ENCODE data around the gene GPC4.

Gene GPC4

DNA sequence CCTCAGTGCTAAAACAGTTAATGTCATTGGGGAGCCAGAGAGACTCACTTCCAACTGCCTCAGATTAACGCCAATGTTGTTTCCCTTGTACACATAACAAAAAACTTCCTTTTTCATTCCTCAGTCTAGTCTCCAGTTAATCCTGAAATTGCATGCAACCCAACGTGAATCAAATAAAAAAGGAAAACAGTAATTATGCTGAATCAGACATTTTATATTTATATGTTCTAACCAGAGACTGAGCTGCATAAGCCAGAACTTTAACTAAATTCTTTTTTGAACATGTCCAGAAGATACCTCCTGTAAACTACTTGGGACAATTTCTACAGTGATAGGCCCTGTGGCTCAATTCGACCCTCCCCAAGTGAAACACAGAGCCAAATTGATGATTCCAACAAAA, 4.7 kb downstream of the GPC4 start:
- DNase-seq (ENCODE audit: low read depth in 2 of 2) = no peak

DNA sequence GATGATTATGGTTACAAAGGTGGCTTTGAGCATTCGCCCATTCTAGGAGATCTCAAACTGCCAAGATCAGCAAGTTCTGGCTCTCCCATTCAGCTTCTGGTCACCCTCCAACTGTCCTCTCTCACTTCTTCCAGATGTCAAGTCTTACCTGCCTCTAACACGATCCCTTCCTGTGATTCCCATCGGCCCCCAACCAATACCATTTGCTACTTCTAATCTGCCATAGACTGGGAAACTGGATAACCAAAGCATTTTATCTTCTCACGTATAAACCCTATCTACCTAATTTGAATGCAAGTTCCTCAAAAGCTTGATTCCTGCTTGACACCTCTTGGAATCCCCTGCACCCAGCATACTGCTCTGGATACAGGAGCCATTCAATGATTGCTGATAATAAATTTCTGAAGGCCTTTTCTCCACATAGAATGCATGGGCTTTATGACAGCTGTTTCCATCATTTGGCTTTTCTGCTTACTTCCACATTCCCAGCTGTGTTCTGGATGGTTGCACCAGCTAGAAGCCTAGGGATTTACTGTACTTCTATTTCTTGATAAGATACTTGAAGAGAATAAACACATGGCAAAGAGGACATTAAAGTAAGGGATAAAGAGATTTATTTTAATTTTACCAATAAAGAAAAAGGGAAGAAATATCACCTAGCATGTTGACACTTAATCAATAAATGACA, 9.6 kb downstream of the GPC4 start:
- DNase-seq (ENCODE audit: low read depth in 2 of 2) = no peak

DNA sequence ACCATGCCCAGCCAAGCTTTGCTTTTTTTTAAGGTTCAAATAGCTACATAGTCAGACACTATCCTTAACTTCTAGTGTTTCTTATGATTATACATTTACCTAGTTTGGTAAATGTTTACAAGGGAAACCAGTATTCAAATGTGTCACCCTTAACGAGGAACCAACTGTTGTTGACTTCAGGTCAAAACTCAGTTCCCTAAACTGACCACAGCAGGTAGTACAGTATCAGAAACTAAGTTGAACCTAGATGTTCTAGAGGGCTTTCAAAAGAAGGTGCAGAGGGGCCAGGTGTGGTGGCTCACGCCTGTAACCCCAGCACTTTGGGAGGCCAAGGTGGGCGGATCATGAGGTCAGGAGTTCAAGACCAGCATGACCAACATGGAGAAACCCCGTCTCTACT, 11.3 kb downstream of the GPC4 start:
- DNase-seq (ENCODE audit: low read depth in 2 of 2) = no peak

DNA sequence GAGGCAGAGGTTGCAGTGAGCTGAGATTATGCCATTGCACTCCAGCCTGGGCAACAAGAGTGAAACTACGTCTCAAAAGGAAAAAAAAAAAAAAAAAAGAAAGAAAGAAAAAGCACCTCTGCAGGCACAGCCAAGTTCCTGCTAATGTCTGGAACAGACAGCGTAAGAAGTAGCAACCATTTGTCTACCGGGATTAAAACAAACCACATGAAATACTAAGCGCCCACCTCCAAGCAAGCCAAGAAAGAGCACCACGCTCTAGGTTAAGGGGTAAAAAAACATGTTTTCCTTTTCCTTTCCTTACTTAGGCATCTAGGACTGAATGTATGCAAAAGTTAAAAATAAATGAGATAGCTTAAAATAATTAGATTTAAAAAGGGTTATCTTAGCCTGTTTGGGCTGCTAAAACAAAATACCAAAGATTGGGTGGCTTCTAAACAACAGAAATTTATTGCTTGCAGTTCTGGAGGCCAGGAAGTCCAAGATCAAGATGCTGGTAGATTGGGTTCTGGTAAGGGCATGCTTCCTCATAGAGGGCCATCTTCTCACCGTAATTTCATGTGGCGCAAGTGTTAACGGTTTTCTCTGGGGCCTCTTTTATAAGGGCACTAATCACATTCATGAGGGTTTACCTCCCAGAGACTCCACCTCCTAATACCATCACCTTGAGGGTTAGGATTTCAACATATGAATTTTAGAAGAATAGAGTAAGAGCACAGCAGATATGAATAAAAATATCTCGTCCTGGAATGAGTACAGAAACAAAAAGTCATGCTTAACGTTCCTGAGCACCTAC, 12.3 kb downstream of the GPC4 start:
- no peak for DNase-seq (ENCODE audit: low read depth in 2 of 2)

DNA sequence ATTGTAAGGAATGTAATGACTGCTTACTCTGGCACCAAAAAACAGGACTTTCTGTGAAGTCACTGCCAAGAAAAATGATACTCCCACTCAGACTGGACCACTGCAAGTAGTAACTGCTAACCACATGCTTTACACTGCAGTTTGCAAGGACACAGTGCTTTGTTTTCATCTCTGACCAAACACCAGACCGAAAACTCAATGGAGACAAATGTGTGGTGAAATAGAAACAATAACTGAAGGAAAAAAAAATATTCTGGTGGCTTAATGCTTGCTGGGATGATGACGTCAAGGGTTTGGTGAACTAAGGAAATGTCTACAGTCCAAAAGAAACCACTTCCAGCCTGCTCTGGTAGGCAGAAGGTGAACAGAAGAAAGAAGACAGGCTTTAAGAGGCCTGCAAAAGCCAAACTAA, 13.2 kb downstream of the GPC4 start:
- DNase-seq (ENCODE audit: low read depth in 2 of 2) = no peak

DNA sequence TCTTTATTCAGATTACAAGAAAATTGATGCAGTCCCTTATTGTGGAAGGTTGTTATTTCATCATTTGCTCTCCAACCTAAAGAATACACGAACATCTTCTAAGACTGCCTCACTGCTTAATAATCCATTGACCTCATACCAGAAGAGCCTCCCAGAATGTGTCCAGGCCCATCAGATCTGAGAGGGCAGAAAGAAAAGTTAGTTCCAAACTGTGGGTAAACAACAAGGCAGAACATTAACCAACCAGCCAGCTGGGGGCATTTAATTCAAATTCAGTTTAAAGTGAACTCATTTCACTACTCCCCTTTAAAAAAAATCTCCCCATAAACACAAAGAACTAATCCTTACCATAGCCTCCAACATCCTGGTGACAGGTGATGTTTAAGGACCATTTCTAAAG, 13.8 kb downstream of the GPC4 start:
- DNase-seq (ENCODE audit: low read depth in 2 of 2) = no peak

DNA sequence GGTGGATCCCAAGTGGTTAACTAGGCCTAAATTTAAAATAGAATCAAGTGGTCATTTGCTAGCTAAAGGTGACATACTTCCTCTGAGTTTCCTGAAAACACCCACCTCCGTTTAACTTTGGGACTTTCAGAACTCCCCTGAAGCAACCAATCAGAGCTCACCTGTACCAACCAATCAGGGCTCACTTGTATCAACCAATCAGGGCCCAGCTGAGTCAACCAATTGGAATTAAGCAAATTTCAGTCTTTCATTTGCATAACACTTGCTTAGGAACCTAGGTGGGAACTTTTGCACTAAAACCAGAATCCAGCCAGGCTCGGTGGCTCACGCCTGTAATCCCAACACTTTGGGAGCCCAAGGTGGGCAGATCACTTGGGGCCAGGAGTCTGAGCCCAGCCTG, 15.9 kb downstream of the GPC4 start:
- DNase-seq (ENCODE audit: low read depth in 2 of 2) = no peak

DNA sequence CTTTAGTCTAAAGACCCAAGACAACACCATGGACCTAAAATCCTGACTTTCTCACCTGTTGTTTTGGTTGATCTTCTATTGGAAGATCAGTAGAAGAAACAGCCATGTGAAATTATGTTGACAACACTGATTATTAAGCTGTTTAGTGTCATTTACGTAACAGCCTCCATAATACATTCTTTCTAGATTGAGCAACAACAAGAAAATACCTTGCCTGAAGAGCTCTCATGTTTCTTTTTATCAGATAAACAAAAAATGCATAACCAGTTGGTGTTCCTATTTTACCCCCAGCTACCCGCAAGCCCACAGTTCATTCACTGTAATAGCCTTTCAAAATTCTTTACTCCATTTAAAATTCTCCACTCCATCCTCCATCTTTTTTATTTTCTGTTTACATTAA, 20.5 kb downstream of the GPC4 start:
- no peak for DNase-seq (ENCODE audit: low read depth in 2 of 2)

DNA sequence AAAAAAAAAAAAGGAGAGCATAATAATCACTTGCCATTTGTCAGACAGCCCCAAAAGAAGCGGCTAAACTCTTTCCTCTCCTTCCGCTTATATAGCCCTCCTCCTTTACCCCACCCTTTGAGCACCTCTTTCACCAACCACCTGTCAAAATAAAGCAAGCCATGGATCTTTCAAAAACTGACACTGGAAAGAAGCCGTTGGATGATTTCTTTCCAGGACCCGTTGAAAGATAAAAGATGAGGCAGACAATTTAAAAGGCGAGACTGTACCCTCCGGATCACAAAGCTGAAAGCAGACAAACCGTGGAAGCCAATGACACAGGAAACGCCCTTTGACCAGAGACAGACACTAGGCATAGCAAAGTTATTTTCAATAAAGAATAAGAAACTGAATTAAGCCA, 22.6 kb downstream of the GPC4 start:
- no peak for DNase-seq (ENCODE audit: low read depth in 2 of 2)

DNA sequence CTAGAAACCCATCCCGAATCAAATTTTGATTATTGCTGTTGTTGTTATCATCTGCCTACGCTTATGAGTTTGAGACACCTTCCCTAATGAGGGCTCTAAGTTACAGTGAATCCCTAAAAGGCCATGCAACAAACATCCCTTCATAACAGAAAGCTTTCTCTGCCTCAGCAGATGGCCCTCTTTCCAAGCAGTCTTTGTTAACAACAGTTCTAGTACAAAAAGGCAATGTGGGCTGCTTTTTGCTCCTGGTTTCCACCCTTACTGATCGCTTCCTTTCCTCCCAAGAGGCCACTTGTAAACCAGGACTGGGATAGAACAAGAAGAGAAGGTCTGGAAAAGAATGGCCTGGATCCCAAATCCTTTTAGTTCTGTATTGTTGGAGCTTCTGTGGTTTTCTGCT, 24.2 kb downstream of the GPC4 start:
- no peak for DNase-seq (ENCODE audit: low read depth in 2 of 2)

DNA sequence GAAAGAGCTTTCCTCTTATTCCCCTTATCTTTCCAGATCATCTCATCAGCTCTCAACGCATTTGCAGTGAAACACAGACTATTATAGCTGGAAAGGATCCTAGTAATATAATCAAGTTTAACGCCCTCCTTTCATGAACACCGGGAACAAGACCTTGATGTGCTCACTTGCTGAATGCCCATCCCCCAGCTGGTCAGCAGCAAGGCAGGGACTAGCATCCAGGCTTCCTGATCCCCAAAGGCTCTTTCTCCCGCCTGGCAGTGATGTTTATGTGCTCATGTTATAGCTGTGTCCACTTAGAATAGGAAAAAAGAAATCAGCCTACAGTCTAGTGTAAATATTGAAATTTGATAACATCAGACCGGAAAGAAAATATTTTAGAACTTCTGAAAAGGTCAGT, 24.6 kb downstream of the GPC4 start:
- no peak for DNase-seq (ENCODE audit: low read depth in 2 of 2)

DNA sequence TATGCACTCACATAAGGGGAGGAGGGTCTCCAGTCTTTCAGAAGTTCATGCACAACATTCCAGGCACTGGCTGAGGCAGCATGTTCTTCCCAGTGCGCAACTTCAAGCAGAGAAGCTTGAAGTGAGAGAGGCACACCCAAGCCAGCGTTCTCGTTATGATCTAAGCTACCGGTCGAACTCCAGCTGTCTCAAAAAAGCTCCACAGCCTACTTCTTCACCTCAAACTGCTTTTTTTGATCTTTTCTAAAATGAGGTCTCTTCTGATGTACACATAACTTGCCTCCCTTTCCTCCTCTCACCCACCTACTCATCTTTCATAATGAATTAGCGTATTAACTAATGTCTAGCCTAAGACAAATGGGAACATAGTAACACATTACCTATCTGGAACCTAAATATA, 25.3 kb downstream of the GPC4 start:
- no peak for DNase-seq (ENCODE audit: low read depth in 2 of 2)

DNA sequence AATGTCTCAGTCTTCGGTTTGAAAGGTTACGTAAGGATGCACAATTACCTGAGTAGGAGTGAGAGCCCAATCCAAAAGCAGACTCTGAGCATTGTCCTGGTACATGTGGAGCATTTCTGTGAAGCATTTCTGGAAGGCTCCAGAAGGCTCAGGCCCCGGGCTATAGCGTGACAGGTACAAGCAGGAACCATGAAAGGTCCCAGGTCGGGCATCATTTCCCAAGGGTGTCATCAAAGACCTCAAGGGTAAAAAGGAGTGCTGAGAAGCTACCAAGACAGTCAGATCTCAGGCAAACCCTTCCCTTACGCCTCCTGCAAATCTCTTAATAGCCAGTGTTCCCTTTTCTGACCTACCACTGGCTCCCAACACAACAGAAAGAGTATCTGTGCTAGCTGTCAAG, 30.8 kb downstream of the GPC4 start:
- DNase-seq (ENCODE audit: low read depth in 2 of 2) = no peak

DNA sequence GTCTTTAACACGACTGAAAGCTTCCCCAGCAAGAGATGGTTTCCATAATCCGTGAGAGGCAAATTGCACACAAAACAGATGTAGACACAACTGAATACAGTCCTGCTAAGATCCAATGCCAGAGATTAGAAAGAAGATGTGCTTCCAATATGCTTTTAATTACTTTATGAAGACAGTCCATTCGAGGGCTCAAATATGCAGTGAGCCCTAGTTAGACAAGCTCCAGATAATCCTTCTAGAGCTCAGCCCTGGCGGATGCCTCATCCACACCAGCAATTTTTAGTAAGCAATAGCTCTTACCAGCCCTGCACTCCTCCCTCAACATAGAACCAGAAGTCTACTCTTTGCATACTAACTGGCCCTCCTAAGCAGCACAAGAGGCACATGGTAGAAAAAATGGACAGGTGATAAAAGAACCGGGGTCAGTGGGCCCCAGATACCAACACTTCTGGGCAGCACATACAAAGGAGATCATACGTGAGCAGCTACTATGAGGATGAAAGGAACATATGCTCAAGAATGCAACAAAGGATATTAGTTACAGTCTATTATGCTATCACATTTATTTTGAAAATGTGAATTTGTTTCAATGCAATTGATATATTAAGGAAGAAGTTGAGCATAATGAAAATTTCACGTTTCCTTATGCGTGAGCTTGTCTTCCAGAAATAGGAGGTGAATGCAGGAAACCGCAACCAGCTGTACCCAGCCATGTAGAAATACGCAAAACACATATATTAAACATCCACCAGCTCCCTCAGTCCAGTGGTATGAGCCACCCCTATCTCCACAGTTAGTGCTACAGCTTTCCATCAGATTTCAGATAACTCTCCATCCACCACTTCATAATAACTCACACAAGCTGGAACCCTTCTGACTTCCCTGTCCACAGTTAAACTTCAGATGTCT, 34.3 kb downstream of the GPC4 start:
- DNase-seq (ENCODE audit: low read depth in 2 of 2) = no peak

DNA sequence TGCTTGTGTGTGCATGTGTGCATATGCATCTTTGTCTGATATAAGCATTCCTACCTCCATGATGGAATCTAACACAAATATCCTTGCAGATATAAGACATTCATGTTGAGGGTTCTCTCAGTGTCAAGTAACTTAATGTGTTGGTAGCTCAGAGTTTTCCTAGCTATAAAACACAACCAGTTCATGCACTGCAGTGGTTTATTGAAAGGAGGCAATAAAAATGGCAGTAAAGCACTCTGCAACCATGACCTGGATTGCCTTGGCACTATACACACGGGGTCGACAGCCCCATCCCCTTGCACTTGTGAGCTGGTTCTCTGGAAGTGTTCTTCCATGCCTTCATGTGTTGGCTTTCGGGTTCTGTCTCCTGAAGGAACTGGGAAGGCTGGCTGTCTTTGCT, 38.9 kb downstream of the GPC4 start:
- no peak for DNase-seq (ENCODE audit: low read depth in 2 of 2)

DNA sequence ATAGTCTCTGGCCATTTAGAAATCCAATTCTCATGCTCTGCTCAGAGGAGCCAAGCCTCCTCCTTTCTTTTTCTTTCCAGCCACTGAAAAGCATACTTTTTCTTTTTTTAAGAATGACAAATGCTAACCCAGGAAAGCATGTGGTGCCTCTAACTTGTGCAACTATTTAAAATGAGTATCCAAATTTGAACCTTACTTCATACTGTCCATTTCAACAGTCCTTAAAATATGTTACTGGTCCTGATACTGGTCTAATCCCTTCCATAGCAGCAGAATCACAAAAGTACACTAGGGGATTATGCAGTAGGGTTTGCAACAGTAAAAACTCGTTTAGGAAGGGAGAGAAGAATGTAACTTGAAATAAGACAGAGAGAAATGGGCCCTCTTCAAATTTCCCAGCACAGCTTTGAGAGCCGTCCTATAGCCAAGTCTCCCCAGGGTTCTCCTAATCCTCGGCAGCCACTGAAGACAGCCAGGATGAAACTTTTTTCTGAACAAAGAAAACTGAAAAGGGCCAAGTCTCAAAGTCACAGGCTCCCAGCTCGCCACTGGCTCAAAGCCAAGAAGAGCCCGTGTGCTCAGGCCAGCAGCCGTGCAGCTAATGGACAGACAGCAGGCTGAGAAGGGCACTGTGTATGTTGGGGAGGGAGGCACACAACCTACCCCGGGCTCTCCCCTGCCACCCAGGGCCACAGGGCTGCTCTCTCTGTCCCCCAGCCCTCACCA, 39.5 kb downstream of the GPC4 start:
- no peak for DNase-seq (ENCODE audit: low read depth in 2 of 2)

DNA sequence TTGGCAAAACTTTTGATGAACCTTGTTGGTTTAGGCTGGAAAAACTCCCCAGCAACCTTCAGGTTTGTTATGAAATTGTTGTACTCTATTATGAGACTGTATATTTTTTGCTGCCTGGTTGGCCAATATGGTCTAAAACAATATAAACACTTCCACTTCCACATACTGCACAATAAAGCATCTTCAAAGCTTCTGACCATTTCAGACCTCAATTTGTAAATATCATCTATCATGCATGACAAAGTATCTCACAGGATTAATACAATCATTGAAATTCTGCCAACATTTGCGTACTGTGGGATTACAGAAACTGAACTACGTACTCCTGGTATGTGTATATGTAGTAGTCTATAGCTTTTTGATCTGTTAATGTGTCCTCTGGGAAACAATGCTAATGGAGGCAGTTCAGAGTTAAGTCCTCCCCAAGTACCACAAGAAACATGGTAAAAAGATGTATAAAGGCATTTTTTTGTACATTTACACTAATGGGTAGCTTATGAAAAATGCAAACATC, 40.4 kb downstream of the GPC4 start:
- no peak for DNase-seq (ENCODE audit: low read depth in 2 of 2)

DNA sequence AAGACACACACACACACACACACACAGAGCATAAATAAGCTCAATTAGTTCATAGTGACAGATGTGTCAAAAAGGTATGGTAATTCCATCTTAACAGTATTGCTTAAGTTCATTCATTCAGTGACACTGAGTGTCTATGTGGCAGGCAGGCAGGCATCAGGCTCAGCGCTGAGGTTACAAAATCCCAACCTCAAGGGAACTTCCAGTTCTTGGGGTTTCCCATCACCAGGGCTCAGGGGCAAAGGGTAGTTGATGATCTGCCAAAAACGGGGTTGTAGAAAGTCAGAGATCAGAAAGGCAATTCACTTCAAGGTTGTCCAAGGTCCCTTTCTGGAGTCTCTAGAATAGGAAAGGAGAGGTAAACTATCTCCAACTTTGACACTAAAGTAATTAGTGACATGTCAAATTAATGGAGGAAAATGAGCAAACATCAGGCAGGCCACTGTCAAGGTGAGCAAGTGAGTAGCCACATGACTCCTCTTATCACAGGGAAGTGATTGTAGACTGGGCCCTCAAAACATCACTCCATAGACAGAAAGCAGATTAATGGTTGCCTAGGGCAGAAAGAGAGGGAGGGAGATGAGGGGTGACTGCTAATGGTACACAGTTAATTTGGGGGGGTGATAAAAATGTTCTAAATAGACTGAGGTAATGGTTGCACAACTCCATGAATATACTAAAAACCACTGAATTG, 41.8 kb downstream of the GPC4 start:
- DNase-seq (ENCODE audit: low read depth in 2 of 2) = no peak

DNA sequence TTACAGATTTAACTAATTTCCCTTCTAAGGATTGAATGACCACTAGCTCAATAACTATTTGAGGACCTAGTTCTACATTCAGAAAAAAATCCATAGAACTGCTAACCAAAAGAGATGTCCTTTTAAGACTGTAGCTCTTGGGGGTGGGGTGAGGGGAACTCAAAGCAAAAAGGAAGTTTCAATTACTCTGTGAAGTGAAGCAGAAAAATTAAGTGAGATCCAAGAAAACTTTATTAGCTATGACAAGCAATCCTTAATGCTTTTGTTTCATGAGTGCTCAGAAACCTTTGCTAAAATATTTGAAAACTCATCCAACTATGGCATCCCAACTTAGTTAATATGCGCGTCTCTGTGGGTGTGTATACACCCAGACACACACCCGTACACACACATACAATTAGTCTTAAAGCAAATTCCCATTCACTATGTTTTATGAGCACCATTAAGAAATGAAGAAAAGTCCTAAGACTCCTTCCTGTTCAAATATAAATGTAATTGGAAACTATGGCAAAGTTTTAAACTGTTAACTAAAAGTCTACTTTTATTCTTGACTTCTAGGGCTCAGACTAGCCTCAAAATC, 44.5 kb downstream of the GPC4 start:
- no peak for DNase-seq (ENCODE audit: low read depth in 2 of 2)

DNA sequence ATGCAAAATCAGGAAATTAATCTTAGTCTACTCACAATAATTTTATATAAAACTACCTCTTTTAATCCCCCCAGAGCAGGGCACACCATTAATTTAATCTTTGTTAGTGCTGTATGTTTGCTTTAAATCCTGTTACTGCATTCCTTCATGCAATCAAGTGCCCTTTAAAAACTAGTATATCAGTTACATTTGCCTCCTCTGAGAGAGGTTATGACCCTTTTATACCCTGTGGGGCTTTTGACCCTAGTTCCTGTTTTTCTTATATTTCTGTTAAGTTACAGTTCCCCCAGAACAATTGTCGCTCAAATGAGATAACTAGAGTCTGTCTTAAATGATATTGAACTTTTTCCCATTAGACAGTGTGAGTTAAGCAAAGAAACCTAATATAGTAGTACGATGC, 46.2 kb downstream of the GPC4 start:
- no peak for DNase-seq (ENCODE audit: low read depth in 2 of 2)

DNA sequence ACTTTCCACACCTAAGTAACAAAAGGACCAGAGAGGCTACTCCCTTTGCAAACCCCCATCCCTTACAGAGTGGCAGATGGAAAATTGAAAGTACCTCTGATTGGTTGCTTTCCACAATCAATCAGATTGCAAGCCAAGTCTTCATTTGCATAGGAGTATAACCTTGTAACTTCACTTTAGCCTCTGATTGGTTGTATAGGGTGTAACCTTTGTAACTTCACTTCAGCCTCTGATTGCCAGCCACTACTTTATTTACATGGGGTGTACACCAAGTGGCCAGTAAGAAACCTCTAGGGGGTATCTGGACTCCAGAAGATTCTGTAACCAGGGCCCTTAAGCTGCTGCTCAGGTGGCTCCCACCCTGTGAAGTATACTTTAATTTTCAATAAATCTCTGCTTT, 48.6 kb downstream of the GPC4 start:
- no peak for DNase-seq (ENCODE audit: low read depth in 2 of 2)

Data from stimulated activated CD4-positive, alpha-beta T cell treated with anti-CD3 and anti-CD28 coated beads, Interleukin-4, amount 100 ng/mL, for 48 hours (primary cell).